ENCODE data around the gene KRTAP5-1.
"Not testable (repeated sequence)": the region's sequence is repeated elsewhere in the genome, so short reads cannot be mapped to it uniquely, and the experiment has no call there.

- TF ChIP-seq POLR2A (IDR thresholded peaks at IDR 0.05; ENCODE audit: extremely low read depth, insufficient read length); MYC (IDR thresholded peaks at IDR 0.05; ENCODE audit: low read depth, low read length); MAX (IDR thresholded peaks at IDR 0.05; ENCODE audit: low read depth, low read length): not testable (repeated sequence)
- peak; percentile 20 for TF ChIP-seq CTCF (IDR thresholded peaks at IDR 0.05; ENCODE audit: low read depth, low read length)
Observed at GRCh38 chr11:1595994-1596575, 11.0 kb upstream of the KRTAP5-1 start.

Measured in NB4 (cell line).